Caco-2 (cell line): Measurements from ENCODE around the gene RABGAP1L. TPM values are rescaled to one million over a fixed set of nuclear protein-coding genes. Genes with fewer than 3 reads are reported as not detected.

ENCODE experiments used
- BruUV-seq: library from RNA; stranded (reverse); fragments of 400-500 nt; replicated peaks from 2 replicates; lab custom pipeline; 2021; lab: Mats Ljungman, UMichigan
- CTCF ChIA-PET: fragments of 300-600 bp; sonication (Branson Sonifier 250); formaldehyde crosslinking; loops from one replicate; lab custom pipeline; 2022; ENCODE audit warnings: antibody characterized with exemption; lab: Charles Lee
- POLR2A ChIA-PET: fragments of 300-600 bp; sonication (Branson Sonifier 250); formaldehyde crosslinking; loops from one replicate; lab custom pipeline; 2022; ENCODE audit warnings: antibody characterized with exemption; lab: Charles Lee
- DNase-seq, 2 experiments: peaks; one replicate each; pipeline versions ENCODE4 v3.0.0 to v3.0.0-alpha.2; 2020 to 2022
- H3K27me3 ChIP-seq: replicated peaks from 2 replicates; pipeline ENCODE4 v1.6.0; 2011; ENCODE audit warnings: low read length; ENCODE audit not compliant: control insufficient read depth, insufficient read depth
- H3K36me3 ChIP-seq: 2 replicates; pipeline ENCODE4 v1.5.1; 2011; ENCODE audit warnings: low read length; ENCODE audit not compliant: control insufficient read depth, insufficient read depth
- H3K4me1 ChIP-seq: fragments of 250-450 bp; sonication (Bioruptor Pico); 2 replicates; pipeline ENCODE4 v1.5.1; 2020; ENCODE audit warnings: mild to moderate bottlenecking
- H3K4me3 ChIP-seq: 2 replicates; pipeline ENCODE4 v1.5.1; 2011; ENCODE audit warnings: low read depth, mild to moderate bottlenecking, control low read depth, low read length
- H3K9me3 ChIP-seq: fragments of 250-450 bp; sonication (Bioruptor Pico); 2 replicates; pipeline ENCODE4 v1.5.1; 2020; ENCODE audit warnings: mild to moderate bottlenecking, moderate library complexity
- H3K27ac Mint-ChIP-seq: one replicate; pipeline ENCODE4 v1.8.0; 2022; ENCODE audit warnings: mixed read lengths; ENCODE audit not compliant: unreplicated experiment
- H3K27me3 Mint-ChIP-seq: one replicate; pipeline ENCODE4 v1.8.0; 2022; ENCODE audit warnings: mixed read lengths; ENCODE audit not compliant: insufficient read depth, unreplicated experiment
- H3K36me3 Mint-ChIP-seq: one replicate; pipeline ENCODE4 v1.8.0; 2022; ENCODE audit warnings: mild to moderate bottlenecking, mixed read lengths; ENCODE audit not compliant: insufficient read depth, unreplicated experiment
- H3K4me1 Mint-ChIP-seq: one replicate; pipeline ENCODE4 v1.8.0; 2022; ENCODE audit warnings: low read depth, mixed read lengths; ENCODE audit not compliant: unreplicated experiment
- H3K4me3 Mint-ChIP-seq: one replicate; pipeline ENCODE4 v1.8.0; 2022; ENCODE audit warnings: mild to moderate bottlenecking, moderate library complexity, mixed read lengths; ENCODE audit not compliant: unreplicated experiment
- H3K9me3 Mint-ChIP-seq: one replicate; pipeline ENCODE4 v1.8.0; 2022; ENCODE audit warnings: mixed read lengths; ENCODE audit not compliant: unreplicated experiment
- CTCF ChIP-seq, 2 experiments: fragments of 200-600 bp in 1 of 2; IDR thresholded peaks; 1 replicate in 1 of 2; 2 replicates in 1 of 2; pipeline versions ENCODE4 v1.5.1 to v1.8.0; 2011 to 2022; ENCODE audit warnings: antibody characterized with exemption in 1 of 2, control low read depth in 1 of 2, inconsistent platforms in 1 of 2, low read depth in 1 of 2, low read length in 1 of 2, mild to moderate bottlenecking in 1 of 2, moderate library complexity in 1 of 2; ENCODE audit not compliant: insufficient read depth in 1 of 2, severe bottlenecking in 1 of 2, unreplicated experiment in 1 of 2
- intact Hi-C: fragments of 100-400 bp; cut with micrococcal nuclease; formaldehyde crosslinking; loops from one replicate; pipeline ENCODE4 v1.10.0; 2022; ENCODE audit not compliant: unreplicated experiment
- total RNA-seq: library from RNA; stranded (reverse); gene quantifications from 2 replicates; pipeline ENCODE4 v1.2.3, GENCODE V29; 2022

RABGAP1L gene
- total RNA-seq, 1 experiment from 2014 or later, result 20.3 TPM

GRCh38 chr1:174954671-174955669 lies 795.6 kb downstream of the RABGAP1L start:
- H3K4me1 Mint-ChIP-seq, result peaks cover 15% of the 10 kb centered on the region
- Histone ChIP-seq H3K9me3 (no peaks in the 10 kb centered on the region), H3K36me3 (no peaks in the 10 kb centered on the region), H3K4me3 (no peak overlapping the region), H3K27me3 (no peaks in the 10 kb centered on the region), H3K4me1 (peaks cover 26% of the 10 kb centered on the region)
- H3K4me3 Mint-ChIP-seq, result no peak overlapping the region
- BruUV-seq, result no TSS peak
- no peaks in the 10 kb centered on the region for H3K36me3 Mint-ChIP-seq
- DNase-seq, result no peak
- peak overlapping the region; percentile 0 for H3K27ac Mint-ChIP-seq
- no peak for TF ChIP-seq CTCF (IDR thresholded peaks at IDR 0.05; ENCODE audit: insufficient read depth in 1 of 2, low read depth in 1 of 2, low read length in 1 of 2, severe bottlenecking in 1 of 2, unreplicated experiment in 1 of 2)
- intact Hi-C loops, result loop anchor here (1.0 to 5.0 kb wide), 2 partner anchors 43 to 44 kb away; partner anchors contain the start of gene CACYBP
- no peaks in the 10 kb centered on the region for H3K9me3 Mint-ChIP-seq
- POLR2A ChIA-PET, result no interaction called here
- CTCF ChIA-PET, result interaction anchor here (0.7 kb wide), 1 partner anchor 11 kb away, joined by 4 read pairs; no protein-coding TSS in a partner anchor
- H3K27me3 Mint-ChIP-seq, result no peaks in the 10 kb centered on the region

DNA sequence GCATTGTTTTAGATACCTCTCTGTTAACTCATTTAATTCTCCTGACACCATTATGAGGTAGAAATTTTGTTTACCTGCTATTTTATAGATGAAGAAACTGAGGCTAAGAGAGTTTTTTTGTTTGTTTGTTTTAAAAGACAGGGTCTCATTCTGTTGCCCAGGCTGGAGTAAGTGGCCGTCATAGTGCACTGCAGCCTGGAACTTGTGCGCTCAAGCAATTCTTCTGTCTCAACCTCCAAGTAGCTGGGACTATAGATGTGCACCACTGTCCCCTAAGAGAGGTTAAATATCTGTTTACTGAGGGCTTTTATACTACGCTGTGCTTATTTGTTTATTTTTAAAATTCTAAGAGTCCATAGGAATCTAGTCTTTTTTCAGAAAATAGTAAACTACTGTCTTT lies 796.8 kb downstream of the RABGAP1L start:
- no peaks in the 10 kb centered on the region for H3K9me3 ChIP-seq
- Mint-ChIP-seq H3K27me3 (no peaks in the 10 kb centered on the region), H3K27ac (no peak overlapping the region), H3K4me3 (no peak overlapping the region), H3K36me3 (no peaks in the 10 kb centered on the region), H3K9me3 (no peaks in the 10 kb centered on the region), H3K4me1 (peaks cover 15% of the 10 kb centered on the region)
- DNase-seq, result no peak
- intact Hi-C loops, result no loop called here
- peaks cover 26% of the 10 kb centered on the region for H3K4me1 ChIP-seq
- no peaks in the 10 kb centered on the region for H3K36me3 ChIP-seq
- no peak for TF ChIP-seq CTCF (IDR thresholded peaks at IDR 0.05; ENCODE audit: insufficient read depth in 1 of 2, low read depth in 1 of 2, low read length in 1 of 2, severe bottlenecking in 1 of 2, unreplicated experiment in 1 of 2)
- H3K4me3 ChIP-seq, result no peak overlapping the region
- no TSS peak for BruUV-seq
- ChIA-PET POLR2A (no interaction called here), CTCF (no interaction called here)
- no peaks in the 10 kb centered on the region for H3K27me3 ChIP-seq

GRCh38 chr1:174956976-174957375 lies 797.7 kb downstream of the RABGAP1L start:
- no TSS peak for BruUV-seq
- ChIA-PET POLR2A (no interaction called here), CTCF (no interaction called here)
- intact Hi-C loops, result no loop called here
- H3K27me3 Mint-ChIP-seq, result no peaks in the 10 kb centered on the region
- no peaks in the 10 kb centered on the region for H3K36me3 Mint-ChIP-seq
- H3K4me3 Mint-ChIP-seq, result no peak overlapping the region
- DNase-seq, result no peak
- Histone ChIP-seq H3K9me3 (no peaks in the 10 kb centered on the region), H3K4me1 (peaks cover 26% of the 10 kb centered on the region), H3K4me3 (no peak overlapping the region), H3K36me3 (no peaks in the 10 kb centered on the region), H3K27me3 (no peaks in the 10 kb centered on the region)
- H3K9me3 Mint-ChIP-seq, result no peaks in the 10 kb centered on the region
- no peak for TF ChIP-seq CTCF (IDR thresholded peaks at IDR 0.05; ENCODE audit: insufficient read depth in 1 of 2, low read depth in 1 of 2, low read length in 1 of 2, severe bottlenecking in 1 of 2, unreplicated experiment in 1 of 2)
- no peak overlapping the region for H3K27ac Mint-ChIP-seq
- peaks cover 15% of the 10 kb centered on the region for H3K4me1 Mint-ChIP-seq
